Measurements from ENCODE around the gene MAP2K3. TPM values are rescaled to one million over a fixed set of nuclear protein-coding genes. Genes with fewer than 3 reads are reported as not detected.

The MAP2K3 gene
- total and polyA plus RNA-seq, 2 donors (not counting 3 experiments of a cell fraction or from before 2014, with no cell fraction given): 15.3 to 36.3 TPM

DNA sequence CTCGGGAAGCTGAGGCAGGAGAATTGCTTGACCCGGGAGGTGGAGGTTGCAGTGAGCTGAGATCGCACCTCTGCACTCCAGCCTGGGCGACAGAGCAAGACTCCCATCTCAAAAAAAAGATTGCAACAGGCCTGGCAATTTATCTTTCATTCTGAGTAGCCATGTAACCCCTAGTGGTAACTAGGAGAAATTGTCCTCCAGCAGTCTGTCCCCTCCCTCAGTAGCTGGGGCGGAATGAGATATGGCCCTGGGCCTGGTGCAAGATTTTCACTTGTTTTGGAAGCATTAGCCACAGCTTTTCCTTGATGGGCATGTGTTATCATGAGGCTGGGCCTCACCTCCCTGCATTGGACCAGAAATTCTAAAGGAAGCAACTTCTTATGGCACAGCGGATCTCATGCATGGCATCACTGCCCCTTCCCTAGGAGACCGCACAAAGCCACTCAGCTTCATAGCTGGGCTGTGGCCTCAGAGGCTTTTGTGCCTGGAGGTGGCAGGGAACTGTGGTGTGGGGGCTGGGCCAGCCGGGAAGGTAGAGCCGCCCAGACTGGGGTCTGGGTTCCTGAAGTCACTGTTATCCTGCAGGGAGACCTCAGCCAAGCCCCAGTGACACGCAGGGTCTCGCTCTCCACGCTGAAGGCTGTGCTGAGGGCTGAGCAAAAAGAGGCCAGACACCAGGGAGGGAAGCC, 44.7 kb upstream of the MAP2K3 start:
- FAIRE-seq (peak; percentile 52), DNase-seq (ENCODE audit: low read depth, low spot score) (no peak)
- no peaks in the 10 kb centered on the region for H3K4me1 ChIP-seq (ENCODE audit: control insufficient read depth, extremely low read depth, insufficient read depth, low read length)
- intact Hi-C loops (cut with micrococcal nuclease): loop anchor here (1.0 kb wide), 1 partner anchor 111 kb away; no protein-coding TSS in a partner anchor
- TF ChIP-seq JUN (IDR thresholded peaks at IDR 0.05; ENCODE audit: borderline replicate concordance, insufficient read depth, insufficient read length, low read depth) (no peak), POLR2A (IDR thresholded peaks at IDR 0.05; ENCODE audit: low read depth, low read length) (no peak), MYC (IDR thresholded peaks at IDR 0.05; ENCODE audit: low read depth, low read length) (no peak), FOS (IDR thresholded peaks at IDR 0.05; ENCODE audit: borderline replicate concordance, insufficient read depth, low read length) (no peak), POLR2AphosphoS5 (IDR thresholded peaks at IDR 0.05; ENCODE audit: insufficient read depth, low read depth, low read length) (no peak)
- TF ChIP-seq, protein P1, sequence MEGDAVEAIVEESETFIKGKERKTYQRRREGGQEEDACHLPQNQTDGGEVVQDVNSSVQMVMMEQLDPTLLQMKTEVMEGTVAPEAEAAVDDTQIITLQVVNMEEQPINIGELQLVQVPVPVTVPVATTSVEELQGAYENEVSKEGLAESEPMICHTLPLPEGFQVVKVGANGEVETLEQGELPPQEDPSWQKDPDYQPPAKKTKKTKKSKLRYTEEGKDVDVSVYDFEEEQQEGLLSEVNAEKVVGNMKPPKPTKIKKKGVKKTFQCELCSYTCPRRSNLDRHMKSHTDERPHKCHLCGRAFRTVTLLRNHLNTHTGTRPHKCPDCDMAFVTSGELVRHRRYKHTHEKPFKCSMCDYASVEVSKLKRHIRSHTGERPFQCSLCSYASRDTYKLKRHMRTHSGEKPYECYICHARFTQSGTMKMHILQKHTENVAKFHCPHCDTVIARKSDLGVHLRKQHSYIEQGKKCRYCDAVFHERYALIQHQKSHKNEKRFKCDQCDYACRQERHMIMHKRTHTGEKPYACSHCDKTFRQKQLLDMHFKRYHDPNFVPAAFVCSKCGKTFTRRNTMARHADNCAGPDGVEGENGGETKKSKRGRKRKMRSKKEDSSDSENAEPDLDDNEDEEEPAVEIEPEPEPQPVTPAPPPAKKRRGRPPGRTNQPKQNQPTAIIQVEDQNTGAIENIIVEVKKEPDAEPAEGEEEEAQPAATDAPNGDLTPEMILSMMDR (IDR thresholded peaks at IDR 0.05; ENCODE audit: extremely low read depth in 1 of 2, insufficient read depth in 1 of 2, low read depth in 1 of 2, low read length in 2 of 2): peak; percentile 21 to 52
- H3K4me2 ChIP-seq (ENCODE audit: insufficient read depth, low read length): no peak overlapping the region
- H2AFZ ChIP-seq (ENCODE audit: low read depth, low read length): no peak overlapping the region
- BruUV-seq (replicated peaks): no TSS peak
- ChIA-PET POLR2A (no interaction called here), CTCF (interaction anchor here (0.6 to 3.1 kb wide), 8 partner anchors 10 to 120 kb away, joined by 3 to 20 read pairs (median 5); partner anchors contain the start of gene DHRS7B)
- dilution Hi-C loops (cut with MboI; ENCODE audit: extremely low pct_ligation_motif_present, low sequenced_read_pairs): no loop called here
- H3K36me3 ChIP-seq (ENCODE audit: control insufficient read depth in 2 of 2, extremely low read depth in 1 of 2, insufficient read depth in 2 of 2, low read length in 2 of 2): peaks cover 0 to 3% of the 10 kb centered on the region in 2 experiments
- no peaks in the 10 kb centered on the region for H3K9me3 ChIP-seq (replicated peaks; ENCODE audit: control insufficient read depth, insufficient read depth, low read length)
- peaks cover 0 to 3% of the 10 kb centered on the region in 2 experiments for H3K27me3 ChIP-seq (ENCODE audit: control insufficient read depth in 2 of 2, insufficient read depth in 2 of 2, low read length in 2 of 2)
- no peaks in the 10 kb centered on the region for H3K79me2 ChIP-seq (ENCODE audit: control insufficient read depth, insufficient read depth, low read length)
- H3K4me3 ChIP-seq (replicated peaks in 1 of 3; ENCODE audit: insufficient read depth in 1 of 3, low read depth in 1 of 3, low read length in 3 of 3): no peak overlapping the region
- no peak overlapping the region for H3K9ac ChIP-seq (replicated peaks; ENCODE audit: extremely low read depth, insufficient read depth, low read length)
- no peaks in the 10 kb centered on the region for H3K9me1 ChIP-seq (replicated peaks; ENCODE audit: control insufficient read depth, extremely low read depth, insufficient read depth, low read length)
- no peak overlapping the region for H3K27ac ChIP-seq (ENCODE audit: insufficient read depth, low read depth, low read length)
- H4K20me1 ChIP-seq (replicated peaks; ENCODE audit: control insufficient read depth, extremely low read depth, insufficient read depth, low read length): no peaks in the 10 kb centered on the region

Data from endothelial cell of umbilical vein (primary cell).